ENCODE measurements around the gene ARPC5. TPM values are rescaled to one million over a fixed set of nuclear protein-coding genes. Genes with fewer than 3 reads are reported as not detected.

The ARPC5 gene
- total RNA-seq, 1 experiment from 2014 or later, result 104 TPM

- Histone ChIP-seq H3K27me3 (ENCODE audit: control insufficient read depth, insufficient read depth, low read length) (no peaks in the 10 kb centered on the region), H3K27ac (ENCODE audit: low read length) (no peak overlapping the region), H3K4me3 (ENCODE audit: low read depth in 2 of 2, low read length in 2 of 2) (no peak overlapping the region), H3K36me3 (ENCODE audit: control insufficient read depth, insufficient read depth, low read length) (no peaks in the 10 kb centered on the region), H3K4me1 (ENCODE audit: control insufficient read depth, insufficient read depth, low read length) (no peaks in the 10 kb centered on the region), H3K9me3 (ENCODE audit: control insufficient read depth, insufficient read depth, low read depth, low read length) (no peaks in the 10 kb centered on the region)
- no peak for DNase-seq (ENCODE audit: low read depth, low spot score)
- intact Hi-C loops (cut with micrococcal nuclease; ENCODE audit: unreplicated experiment), result no loop called here
- CTCF ChIA-PET, result no interaction called here
- TF ChIP-seq POLR2AphosphoS5 (IDR thresholded peaks at IDR 0.05; ENCODE audit: low read depth, low read length) (no peak), REST (IDR thresholded peaks at IDR 0.05; ENCODE audit: insufficient read depth in 1 of 2, low read depth in 2 of 2, low read length in 1 of 2) (no peak), TCF7L2 (IDR thresholded peaks at IDR 0.05; ENCODE audit: low read depth, low read length) (no peak), SIN3A (IDR thresholded peaks at IDR 0.05; ENCODE audit: borderline replicate concordance, insufficient read depth, low read depth, low read length) (no peak), CTCF (IDR thresholded peaks at IDR 0.05) (no peak)
- no TSS peak for BruUV-seq (replicated peaks)
- no peak for ATAC-seq
- POLR2A ChIA-PET, result no interaction called here
- in situ Hi-C loops (cut with HindIII; ENCODE audit: low pct_unique_long_range_greater_than_20kb, low sequenced_read_pairs), result no loop called here
Observed at GRCh38 chr1:183588827-183589226, 46.8 kb downstream of the ARPC5 start.

- intact Hi-C loops (cut with micrococcal nuclease; ENCODE audit: unreplicated experiment) (no loop called here), in situ Hi-C loops (cut with HindIII; ENCODE audit: low pct_unique_long_range_greater_than_20kb, low sequenced_read_pairs) (no loop called here)
- TF ChIP-seq CTCF (IDR thresholded peaks at IDR 0.05) (no peak), TCF7L2 (IDR thresholded peaks at IDR 0.05; ENCODE audit: low read depth, low read length) (no peak), POLR2AphosphoS5 (IDR thresholded peaks at IDR 0.05; ENCODE audit: low read depth, low read length) (no peak)
- Histone ChIP-seq H3K27ac (ENCODE audit: low read length) (no peak overlapping the region), H3K9me3 (ENCODE audit: control insufficient read depth, insufficient read depth, low read depth, low read length) (no peaks in the 10 kb centered on the region), H3K4me1 (ENCODE audit: control insufficient read depth, insufficient read depth, low read length) (no peaks in the 10 kb centered on the region), H3K36me3 (ENCODE audit: control insufficient read depth, insufficient read depth, low read length) (no peaks in the 10 kb centered on the region), H3K4me3 (ENCODE audit: low read depth in 2 of 2, low read length in 2 of 2) (no peak overlapping the region), H3K27me3 (ENCODE audit: control insufficient read depth, insufficient read depth, low read length) (no peaks in the 10 kb centered on the region)
- POLR2A ChIA-PET, result no interaction called here
- ATAC-seq, result no peak
- CTCF ChIA-PET, result no interaction called here
- DNase-seq (ENCODE audit: low read depth, low spot score), result no peak
- BruUV-seq (replicated peaks), result no TSS peak
Observed at GRCh38 chr1:183586926-183587325, 48.7 kb downstream of the ARPC5 start.

GRCh38 chr1:183586455-183586854 is 49.1 kb downstream of the ARPC5 start:
- CTCF ChIA-PET, result no interaction called here

More at GRCh38 chr1:183586455-183586854, 49.1 kb downstream of the ARPC5 start:
- Histone ChIP-seq H3K27me3 (ENCODE audit: control insufficient read depth, insufficient read depth, low read length) (no peaks in the 10 kb centered on the region), H3K27ac (ENCODE audit: low read length) (no peak overlapping the region), H3K4me3 (ENCODE audit: low read depth in 2 of 2, low read length in 2 of 2) (no peak overlapping the region), H3K4me1 (ENCODE audit: control insufficient read depth, insufficient read depth, low read length) (no peaks in the 10 kb centered on the region), H3K36me3 (ENCODE audit: control insufficient read depth, insufficient read depth, low read length) (no peaks in the 10 kb centered on the region), H3K9me3 (ENCODE audit: control insufficient read depth, insufficient read depth, low read depth, low read length) (no peaks in the 10 kb centered on the region)
- in situ Hi-C loops (cut with HindIII; ENCODE audit: low pct_unique_long_range_greater_than_20kb, low sequenced_read_pairs) (no loop called here), intact Hi-C loops (cut with micrococcal nuclease; ENCODE audit: unreplicated experiment) (no loop called here)
- no peak for ATAC-seq
- POLR2A ChIA-PET, result no interaction called here
- no peak for DNase-seq (ENCODE audit: low read depth, low spot score)
- BruUV-seq (replicated peaks), result no TSS peak
- no peak for TF ChIP-seq CTCF (IDR thresholded peaks at IDR 0.05)
- TF ChIP-seq REST (IDR thresholded peaks at IDR 0.05; ENCODE audit: insufficient read depth in 1 of 2, low read depth in 2 of 2, low read length in 1 of 2), result no peak
- no peak for TF ChIP-seq TCF7L2 (IDR thresholded peaks at IDR 0.05; ENCODE audit: low read depth, low read length)
- TF ChIP-seq SIN3A (IDR thresholded peaks at IDR 0.05; ENCODE audit: borderline replicate concordance, insufficient read depth, low read depth, low read length), result no peak
- no peak for TF ChIP-seq POLR2AphosphoS5 (IDR thresholded peaks at IDR 0.05; ENCODE audit: low read depth, low read length)
